ENCODE measurements around the gene DPF3.
"Not testable (repeated sequence)": the region's sequence is repeated elsewhere in the genome, so short reads cannot be mapped to it uniquely, and the experiment has no call there.

Gene DPF3

DNA sequence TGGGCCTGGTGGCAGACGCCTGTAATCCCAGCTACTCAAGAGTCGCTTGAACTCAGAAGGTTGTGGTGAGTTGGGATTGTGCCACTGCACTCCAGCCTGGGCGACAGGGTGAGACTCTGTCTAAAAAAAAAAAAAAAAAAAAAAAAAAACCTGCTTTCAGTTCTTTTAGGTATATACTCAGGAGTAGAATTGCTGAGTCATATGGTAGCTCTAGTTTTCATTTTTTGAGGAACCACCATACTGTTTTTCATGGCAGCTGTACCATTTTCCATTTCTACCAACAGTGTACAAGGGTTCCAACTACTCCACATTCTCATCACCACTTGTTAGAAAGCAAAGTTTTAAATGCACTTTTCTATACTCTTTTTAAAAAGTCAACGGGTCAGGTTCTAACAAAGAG lies 119.8 kb downstream of the DPF3 start:
- no peak for DNase-seq (ENCODE audit: low spot score)

DNA sequence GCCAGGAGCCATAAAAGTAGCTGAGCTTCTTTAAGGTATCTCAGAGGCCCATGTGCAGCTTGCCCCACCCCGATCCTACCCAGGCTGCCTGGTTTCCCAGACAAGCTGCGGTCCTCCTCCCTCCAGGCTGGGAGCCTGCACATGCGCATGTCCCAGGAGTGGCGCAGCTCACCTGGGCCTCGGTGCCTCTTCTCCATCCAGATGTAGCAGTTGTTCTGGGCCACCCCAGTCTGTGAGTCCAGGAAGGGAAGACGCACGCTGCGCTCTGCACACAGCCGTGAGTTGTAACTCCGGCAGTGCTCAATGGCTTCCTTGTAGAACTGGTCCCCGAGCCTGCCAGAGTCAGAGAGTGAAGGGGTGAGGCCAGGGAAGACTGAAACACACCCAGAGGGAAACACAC lies 122.3 kb downstream of the DPF3 start:
- no peak for DNase-seq (ENCODE audit: low spot score)

DNA sequence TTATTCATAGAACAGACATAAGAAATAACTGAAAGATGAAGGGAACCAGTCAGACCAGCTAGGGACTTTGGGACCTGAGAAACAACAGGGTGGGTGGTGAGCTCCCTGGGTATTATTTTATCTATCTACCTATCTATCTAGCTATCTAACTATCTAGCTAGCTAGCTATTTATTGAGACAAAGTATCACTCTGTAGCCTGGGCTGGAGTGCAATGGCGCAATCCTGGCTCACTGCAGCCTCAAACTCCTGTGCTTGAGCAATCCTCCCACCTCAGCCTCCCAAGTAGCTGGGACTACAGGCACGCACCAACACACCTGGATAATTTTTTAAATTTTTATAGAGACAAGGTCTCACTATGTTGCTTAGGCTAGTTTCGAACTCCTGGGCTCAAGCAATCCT lies 127.6 kb downstream of the DPF3 start:
- no peak for DNase-seq (ENCODE audit: low spot score)

DNA sequence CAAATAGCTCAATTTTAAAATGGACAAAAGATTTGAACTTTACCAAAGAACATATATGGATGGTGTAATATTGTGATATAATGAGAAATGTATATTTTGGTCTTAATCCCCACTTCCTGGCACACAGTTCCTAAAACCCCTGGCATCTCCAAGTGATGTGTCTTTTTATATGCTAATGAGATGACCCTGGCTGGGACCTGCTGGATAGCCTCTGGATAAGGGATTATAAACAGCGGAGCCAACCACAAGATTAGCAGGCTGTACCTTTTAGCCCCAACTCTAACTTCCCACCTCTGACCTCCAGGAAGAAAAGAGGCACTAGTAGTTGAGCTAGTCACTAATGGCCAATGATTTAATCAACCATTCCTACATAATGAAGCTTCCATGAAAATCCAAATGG lies 130.0 kb downstream of the DPF3 start:
- DNase-seq (ENCODE audit: low spot score): no peak

DNA sequence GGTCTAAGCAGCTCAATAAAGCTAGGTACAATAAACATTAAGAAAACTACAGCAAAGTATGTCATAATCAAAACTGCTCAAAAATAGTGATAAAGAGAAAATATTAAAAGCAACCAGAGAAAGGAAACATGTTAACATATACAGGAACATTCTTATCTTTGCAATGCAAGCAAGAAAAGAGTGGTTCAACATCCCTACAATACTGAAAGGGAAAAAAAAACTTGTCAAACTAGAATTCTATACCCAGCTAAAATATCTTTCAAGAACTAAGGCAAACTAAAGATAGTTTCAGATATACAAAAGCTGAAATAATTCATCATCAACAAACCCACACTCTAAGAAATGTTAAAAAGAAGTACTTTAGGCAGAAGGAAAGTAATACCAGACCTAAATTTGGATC lies 134.2 kb downstream of the DPF3 start:
- DNase-seq (ENCODE audit: low spot score): no peak

DNA sequence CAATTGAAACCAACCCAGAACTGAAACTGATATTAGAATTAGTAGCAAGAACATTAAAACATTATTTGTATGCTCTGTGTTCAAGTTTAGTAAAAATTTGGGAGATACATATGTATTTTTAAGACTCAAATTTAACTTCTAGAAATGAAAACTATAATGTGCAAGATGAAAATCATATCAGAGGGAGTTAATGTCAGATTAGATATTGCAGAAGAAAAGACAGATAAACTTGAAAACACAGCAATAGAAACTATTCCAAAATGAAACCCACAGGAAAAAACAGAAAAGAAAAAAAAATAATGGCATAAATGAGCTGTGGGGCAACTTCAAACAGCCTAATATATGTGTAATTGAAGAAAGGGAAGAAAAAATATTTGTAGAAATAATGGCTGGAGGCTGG lies 134.9 kb downstream of the DPF3 start:
- no peak for DNase-seq (ENCODE audit: low spot score)

DNA sequence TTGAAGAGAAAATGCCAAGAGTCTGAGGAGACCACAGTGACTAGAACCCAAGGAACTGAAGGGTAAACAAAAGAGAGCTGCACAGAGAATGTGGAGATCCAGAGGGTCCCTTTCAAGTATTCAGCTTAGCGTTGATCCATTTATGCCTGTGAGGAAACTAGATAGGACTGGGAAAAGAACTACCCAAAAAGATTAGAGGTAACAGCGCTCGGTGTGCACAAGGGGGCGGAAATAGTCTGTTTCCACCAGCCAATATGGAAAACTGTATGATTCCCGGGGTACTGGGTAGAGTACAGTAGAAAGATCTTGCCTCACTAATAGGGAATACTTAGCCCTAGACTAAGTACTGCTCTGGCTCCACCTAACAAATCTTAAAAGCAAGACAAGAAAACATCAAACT lies 135.5 kb downstream of the DPF3 start:
- no peak for DNase-seq (ENCODE audit: low spot score)

DNA sequence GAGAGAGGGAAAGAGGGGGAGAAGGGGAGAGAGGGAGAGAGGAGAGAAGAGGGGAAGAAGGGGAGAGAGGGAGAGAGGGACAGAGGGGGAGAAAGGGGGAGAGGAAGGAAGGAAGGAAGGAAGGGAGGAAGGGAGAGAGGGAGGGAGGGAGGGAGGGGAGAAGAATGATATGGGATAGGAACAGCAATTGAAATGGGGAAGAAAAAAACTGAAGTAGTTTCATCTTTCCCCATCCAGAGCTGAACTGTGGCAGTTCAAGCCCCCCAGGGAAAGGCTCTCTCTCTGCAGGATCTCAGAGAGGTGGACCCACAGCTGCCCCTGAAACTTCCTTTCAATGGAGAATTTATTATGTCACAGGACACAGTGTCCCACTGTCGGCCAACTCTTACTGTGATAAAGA lies 136.9 kb downstream of the DPF3 start:
- DNase-seq (ENCODE audit: low spot score): no peak

DNA sequence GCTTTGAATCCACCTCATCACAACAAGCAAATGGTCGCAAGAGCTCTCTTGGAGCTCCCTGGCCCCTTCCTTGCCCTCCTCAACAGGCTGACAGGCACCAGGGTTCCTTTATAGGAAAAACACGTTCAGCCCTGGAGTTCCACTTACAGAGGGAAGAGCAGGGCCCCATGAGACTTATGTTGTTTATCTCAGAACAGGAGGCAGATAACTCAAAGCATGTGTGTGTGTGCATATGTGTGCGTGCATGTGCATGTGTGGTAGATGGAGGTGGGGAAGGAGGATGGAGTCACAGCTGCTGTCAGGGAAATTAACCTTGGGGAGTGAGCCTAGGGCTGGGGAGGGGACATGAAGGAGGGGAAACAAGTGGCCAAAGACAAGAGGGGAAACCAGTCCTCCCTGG lies 138.1 kb downstream of the DPF3 start:
- no peak for DNase-seq (ENCODE audit: low spot score)

DNA sequence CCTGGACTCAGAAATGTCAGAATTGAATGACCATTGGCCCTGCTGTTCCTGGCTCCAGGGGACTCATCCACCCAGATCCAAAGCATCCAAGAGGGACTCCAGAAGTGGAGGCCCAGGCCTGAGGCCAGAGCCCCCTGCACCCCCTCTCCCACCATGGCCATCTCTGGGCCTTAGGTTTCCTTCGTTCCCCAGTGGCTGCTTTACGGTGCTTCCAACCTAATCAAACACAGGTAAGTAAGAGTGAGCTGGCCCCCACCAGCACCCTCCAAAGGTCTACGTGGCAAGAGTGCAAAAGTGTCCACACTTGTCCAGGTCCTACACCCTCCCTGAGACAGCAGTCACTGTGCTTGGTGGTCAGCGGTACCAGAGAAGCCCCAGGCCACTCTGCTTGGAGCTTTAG lies 139.0 kb downstream of the DPF3 start:
- no peak for DNase-seq (ENCODE audit: low spot score)

DNA sequence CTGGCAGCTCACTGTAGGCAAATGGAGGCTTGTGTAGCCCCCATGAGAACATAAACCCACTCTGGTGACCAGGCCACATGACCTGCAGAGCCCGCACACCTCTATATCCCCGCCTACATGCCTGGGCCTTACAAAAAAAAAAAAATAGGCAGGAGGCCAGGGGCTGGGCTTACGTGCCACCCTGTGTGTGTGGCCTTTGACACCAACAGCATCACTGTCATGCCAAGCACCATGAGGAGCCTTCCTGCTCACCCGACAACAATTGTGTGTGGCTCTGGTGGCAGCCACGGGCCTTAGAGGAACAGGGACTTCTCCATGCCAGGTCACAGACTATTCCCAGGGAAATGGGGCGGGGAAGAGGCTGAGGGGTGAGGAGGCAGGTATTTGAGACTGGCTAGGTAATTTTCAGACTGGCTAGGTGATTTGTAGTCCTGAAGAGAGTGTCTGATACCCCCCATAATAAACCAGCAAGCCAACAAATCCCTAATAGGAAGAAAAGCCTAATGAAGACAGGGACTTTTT lies 140.0 kb downstream of the DPF3 start:
- DNase-seq (ENCODE audit: low spot score): no peak

DNA sequence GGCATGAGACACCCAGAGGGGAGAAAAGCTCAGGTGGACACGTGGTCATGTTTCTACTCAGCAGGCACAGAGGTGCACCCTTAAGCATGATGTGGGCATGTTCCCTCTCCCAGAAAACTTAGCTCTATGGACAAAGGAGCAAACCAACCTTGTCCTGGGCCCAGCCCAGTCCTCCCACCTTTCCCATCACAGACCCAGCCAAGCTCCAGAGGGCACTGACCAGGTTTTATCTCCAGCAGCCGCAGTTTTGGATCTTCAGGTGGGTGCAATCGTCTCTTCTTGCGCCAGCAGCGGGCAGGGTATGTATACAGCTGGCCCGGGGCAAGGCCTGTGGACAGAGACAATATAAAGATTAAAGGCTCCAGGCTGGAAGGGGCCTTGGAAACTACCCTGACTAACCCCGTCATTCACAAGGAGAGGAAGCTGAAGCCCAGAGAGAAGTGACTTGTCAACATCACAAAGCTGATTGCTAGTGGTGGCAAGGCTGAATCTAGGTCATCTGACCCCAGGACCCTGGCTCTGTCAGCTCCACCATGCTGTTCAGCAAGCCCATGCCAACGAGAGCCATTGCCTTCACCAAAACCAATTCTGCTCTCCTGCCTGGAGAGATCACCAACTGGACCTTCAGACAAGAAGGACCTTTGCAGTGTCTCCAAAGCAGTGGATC lies 140.7 kb downstream of the DPF3 start:
- no peak for DNase-seq (ENCODE audit: low spot score)

DNA sequence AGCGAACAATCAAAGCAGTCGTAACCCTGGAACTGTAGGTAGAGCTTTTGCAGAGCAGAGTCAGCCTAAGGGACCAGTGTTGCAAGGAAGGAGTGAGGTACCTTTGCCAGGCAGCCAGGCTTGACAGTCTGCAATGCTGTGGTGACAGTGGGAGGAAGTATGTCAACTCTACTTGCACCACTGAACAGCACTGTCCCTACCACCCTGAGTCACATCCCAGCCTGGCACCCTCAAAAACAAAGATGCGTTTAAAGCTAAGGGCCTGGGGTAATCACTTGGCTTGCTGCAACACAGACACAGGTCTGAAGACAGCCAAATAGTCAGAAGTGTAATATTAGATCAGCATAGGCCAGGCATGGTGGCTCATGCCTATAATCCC lies 141.9 kb downstream of the DPF3 start:
- DNase-seq (ENCODE audit: low spot score): no peak

DNA sequence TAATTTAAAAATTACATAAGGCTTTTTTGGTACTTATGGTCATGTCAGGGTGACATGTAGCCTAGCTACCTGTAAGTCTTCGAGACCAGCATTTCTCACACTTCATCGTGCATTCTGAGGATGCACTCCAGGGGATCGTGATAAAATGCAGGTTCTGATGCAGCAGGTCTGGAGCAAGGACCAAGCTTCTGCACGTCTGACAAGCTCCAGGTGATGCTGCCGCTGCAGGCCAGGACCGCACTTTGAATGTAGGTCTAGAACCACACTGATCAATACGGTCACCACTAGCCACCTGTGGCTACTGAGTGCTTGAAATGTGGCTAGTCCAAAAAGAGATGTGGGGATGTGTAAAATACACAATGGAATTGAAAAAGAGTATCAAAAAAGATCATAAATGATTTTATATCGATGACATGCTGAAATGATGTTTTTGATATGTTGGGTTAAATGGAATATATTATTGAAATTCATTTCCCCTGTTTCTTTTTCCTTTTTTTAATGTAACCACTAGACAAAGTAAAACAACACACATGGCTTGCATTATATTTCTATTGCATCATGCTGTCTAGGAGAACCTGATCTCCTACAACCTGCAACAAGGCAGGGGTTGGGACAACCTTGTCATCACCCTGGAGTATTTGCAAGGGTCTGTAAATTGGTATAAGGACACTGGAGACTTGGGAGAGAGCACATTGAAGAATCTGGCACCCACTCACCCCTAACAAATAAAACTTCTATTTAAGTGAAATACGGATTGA lies 142.4 kb downstream of the DPF3 start:
- DNase-seq (ENCODE audit: low spot score): no peak

DNA sequence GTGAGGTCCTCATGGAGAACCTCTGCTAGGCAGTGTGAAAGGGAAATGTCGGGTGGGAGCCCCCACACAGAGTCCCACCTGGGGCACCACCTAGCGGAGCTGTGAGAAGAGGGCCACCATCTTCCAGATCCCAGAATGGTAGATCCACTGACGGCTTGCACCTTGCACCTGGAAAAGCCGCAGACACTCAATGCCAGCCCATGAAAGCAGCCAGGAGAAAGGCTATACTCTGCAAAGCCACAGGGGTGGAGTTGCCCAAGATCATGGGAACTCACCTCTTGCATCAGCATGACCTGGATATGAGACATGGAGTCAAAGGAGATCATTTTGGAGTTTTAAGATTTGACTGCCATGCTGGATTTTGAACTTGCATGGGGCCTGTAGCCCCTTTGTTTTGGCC lies 145.0 kb downstream of the DPF3 start:
- not testable (repeated sequence) for DNase-seq (ENCODE audit: low spot score)

DNA sequence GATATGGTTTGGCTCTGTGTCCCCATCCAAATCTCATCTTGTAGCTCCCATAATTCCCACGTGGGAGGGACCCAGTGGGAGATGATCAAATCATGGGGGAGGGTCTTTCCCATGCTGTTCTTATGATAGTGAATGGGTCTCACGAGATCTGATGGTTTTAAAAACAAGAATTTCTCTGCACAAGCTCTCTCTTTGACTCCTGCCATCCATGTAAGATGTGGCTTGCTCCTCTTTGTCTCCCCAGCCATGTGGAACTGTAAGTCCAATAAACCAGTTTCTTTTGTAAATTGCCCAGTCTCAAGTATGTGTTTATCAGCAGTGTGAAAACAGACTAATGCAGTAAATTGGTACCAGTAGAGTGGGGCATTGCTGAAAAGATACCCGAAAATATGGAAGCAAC lies 146.2 kb downstream of the DPF3 start:
- no peak for DNase-seq (ENCODE audit: low spot score)

DNA sequence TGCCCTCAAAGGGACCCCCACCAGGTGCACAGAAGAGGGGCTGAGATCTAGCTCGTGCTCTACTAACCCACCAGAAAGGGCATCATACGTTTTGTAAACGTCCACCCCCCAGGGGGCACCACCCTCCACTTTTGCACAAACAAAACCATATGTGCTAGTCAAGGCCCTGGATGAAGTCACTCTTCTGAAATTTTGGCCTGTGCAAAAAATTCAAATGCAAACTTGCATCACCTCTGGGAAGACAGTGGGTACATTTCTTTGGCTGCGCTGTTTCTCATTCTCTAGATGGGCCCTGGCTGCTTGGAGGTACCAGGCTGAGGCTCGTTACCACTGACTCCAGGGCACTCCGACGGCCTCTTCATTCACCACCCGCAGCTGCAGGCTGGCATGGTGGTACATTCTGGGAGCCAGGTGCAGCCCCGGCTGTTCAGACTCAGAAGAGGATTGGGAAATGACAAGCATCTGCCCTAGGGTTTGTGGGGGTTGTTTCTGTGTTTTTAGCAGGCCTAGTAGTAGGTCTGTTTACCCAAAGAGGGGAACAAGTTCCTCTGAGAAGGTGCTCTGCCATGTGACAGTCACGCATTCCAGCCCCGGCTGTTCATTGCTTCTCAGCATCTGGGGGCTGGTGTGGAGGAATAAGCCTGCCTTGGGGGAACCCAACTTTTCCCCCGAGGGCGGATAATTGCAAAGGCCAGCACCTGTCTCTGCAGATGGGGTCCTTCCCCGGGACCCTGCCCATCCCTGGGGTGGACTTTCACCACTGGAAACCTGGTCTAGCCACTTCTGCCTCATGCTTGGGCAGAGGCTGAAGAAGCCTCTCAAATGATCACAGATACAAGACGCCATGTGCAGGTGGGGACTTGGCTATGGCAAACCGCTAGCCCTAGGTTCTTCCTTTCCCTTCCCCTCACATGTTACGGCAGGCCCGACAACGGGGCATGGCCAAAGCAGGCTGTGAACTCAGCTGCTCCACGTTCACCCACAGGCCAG lies 147.6 kb downstream of the DPF3 start:
- no peak for DNase-seq (ENCODE audit: low spot score)

DNA sequence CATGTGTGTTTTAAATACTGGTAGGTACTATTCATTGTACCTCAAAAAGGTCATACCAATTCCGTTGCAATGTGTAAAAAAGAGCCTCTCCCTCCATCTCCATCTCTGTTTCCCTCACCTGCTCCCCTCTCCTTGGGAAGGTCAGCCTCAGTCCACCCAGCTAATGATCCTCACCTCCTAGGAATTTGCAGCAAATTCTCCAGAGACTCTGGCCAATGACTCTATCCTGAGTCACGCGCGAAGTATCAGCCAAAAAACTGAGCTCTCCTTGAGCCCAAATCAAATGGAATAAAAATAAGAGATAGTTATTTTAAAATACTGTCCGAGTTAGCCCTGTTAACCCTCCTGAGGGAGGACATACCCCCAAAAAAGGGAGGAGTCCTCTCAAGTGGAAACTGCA lies 148.4 kb downstream of the DPF3 start:
- no peak for DNase-seq (ENCODE audit: low spot score)

DNA sequence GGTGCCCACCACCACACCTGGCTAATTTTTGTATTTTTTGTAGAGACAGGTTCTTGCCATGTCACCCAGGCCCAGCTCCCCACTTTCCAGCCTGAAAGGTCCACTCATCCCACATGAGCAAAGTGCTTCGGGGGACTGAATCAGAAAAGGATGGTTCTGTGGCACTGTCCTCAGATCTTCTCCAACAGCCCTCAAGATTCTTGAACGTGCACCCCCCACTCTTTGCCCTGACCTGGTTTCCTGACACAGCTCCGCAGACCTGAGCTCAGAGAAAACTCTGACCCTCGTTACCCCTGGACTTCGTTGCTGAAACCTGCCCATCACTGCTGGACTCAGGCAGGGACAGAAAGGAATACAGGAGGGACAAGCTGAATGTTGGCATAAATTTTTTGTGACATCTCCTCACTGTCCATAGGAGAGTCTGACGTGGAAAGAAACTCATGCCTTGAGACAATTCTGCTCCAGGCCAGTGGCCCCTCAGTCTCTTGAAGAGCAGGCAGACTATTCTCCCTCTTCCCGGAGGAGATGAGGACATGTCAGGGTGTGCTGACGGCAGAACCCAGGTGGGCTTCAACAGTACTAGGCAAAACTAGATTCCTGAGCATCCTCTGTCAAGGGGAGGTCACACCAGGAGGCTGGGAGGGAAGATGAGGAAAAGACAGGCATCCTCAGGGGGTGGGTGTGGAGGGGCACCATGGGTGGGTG lies 149.3 kb downstream of the DPF3 start:
- no peak for DNase-seq (ENCODE audit: low spot score)

DNA sequence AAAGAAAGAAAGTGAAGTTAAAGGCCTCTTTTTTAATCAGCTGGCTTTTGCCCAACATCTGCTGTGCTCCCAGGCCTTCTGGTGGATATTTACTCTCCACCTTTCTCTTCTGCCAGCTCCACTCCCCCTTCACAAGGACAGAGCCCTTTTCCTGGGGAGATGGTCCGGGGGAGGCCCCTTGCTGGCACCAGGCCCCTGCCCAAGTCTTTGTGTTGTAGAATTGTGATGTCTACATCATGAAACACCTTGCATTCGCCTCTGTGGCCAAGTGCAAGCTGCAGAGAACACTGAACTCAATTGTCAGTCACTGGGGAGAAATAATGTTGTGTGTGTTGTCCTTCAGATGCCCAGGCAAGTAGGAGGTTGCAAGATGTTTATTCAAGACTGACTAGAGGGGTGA lies 150.3 kb downstream of the DPF3 start:
- DNase-seq (ENCODE audit: low spot score): no peak

DNA sequence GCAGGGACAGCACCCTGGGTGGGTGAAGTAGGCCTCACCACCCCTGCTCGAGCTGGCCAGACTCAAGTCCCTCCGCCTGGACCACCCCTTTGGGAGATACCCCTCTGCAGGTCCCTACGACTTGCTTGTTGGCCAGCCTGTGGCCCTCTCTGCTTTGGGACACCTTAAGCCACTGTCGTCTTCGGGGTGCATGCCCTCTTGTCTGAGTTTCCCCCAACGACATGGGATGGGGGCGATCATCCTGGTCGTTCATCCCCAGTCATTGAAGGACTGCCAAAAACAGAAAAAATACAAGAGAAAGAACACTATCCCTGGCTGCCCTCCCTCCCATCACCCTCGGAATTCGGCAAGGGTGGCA lies 151.1 kb downstream of the DPF3 start:
- no peak for DNase-seq (ENCODE audit: low spot score)
